Neural cell (in vitro differentiated cells): ENCODE measurements around the gene LMNB1.

Experiments
- CTCF ChIP-seq: fragments of 450-650 bp; IDR thresholded peaks from 2 replicates; pipeline ENCODE4 v1.5.1; 2014; ENCODE audit warnings: antibody characterized with exemption, mild to moderate bottlenecking, moderate library complexity; ENCODE audit not compliant: poor library complexity, severe bottlenecking
- RAD21 ChIP-seq: fragments of 450-650 bp; conservative IDR thresholded peaks from 2 replicates; pipeline ENCODE4 v1.6.1; 2014; ENCODE audit warnings: antibody characterized with exemption, mild to moderate bottlenecking, moderate library complexity
- SMC3 ChIP-seq: fragments of 450-650 bp; conservative IDR thresholded peaks from 2 replicates; pipeline ENCODE4 v1.6.1; 2014; ENCODE audit warnings: antibody characterized with exemption, mild to moderate bottlenecking, moderate library complexity; ENCODE audit not compliant: poor library complexity

GRCh38 chr5:126810596-126811380 is 33.9 kb downstream of the LMNB1 start:
- TF ChIP-seq CTCF: no peak
- TF ChIP-seq RAD21: no peak
- no peak for TF ChIP-seq SMC3
